Measurements from ENCODE around the gene PPIE. TPM values are rescaled to one million over a fixed set of nuclear protein-coding genes. Genes with fewer than 3 reads are reported as not detected.

The PPIE gene
- total and polyA plus RNA-seq, 10 donors, result 32.1 to 53.2 (median 41.1) TPM

- Histone ChIP-seq H3K27ac (no peak overlapping the region), H3K9me3 (no peaks in the 10 kb centered on the region), H3K4me3 (no peak overlapping the region), H3K36me3 (peaks cover 0 to 96% (median 68%) of the 10 kb centered on the region in 6 donors), H3K27me3 (replicated peaks in 1 of 7) (no peaks in the 10 kb centered on the region), H3K4me1 (no peaks in the 10 kb centered on the region)
- WGBS, 5 donors, result 95 to 99% (median 96%) methylated on average over 15 to 16 of the region's 16 CpGs
- intact Hi-C loops (cut with DNase I; ENCODE audit: low total_unique reads), result no loop called here
- DNase-seq, result no peak
- TF ChIP-seq POLR2A (IDR thresholded peaks at IDR 0.05), result no peak
- TF ChIP-seq CTCF (IDR thresholded peaks at IDR 0.05 in 8 of 11, conservative IDR thresholded peaks at IDR 0.05 in 3 of 11), result no peak
Measured at GRCh38 chr1:39758556-39759435, 20.1 kb downstream of the PPIE start.

DNA sequence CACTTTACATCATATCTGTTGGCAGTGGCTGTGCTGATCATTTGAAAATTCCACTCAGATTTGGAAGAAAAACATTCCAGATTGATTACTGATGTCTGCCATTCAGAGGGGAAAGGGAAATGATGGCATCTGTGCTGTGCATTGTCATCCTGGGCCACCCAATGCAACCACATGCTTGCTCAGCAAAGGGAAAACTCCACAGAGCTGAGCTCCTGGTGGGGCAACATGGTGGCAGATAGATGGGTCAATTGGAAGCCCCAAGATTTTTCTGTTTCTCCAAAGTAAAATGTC, 20.7 kb downstream of the PPIE start:
- Histone ChIP-seq H3K36me3 (peaks cover 0 to 92% (median 62%) of the 10 kb centered on the region in 6 donors), H3K9me3 (no peaks in the 10 kb centered on the region), H3K4me3 (no peak overlapping the region), H3K27ac (no peak overlapping the region), H3K27me3 (replicated peaks in 1 of 7) (no peaks in the 10 kb centered on the region), H3K4me1 (no peaks in the 10 kb centered on the region)
- intact Hi-C loops (cut with DNase I; ENCODE audit: low total_unique reads), result no loop called here
- no peak for DNase-seq
- TF ChIP-seq CTCF (IDR thresholded peaks at IDR 0.05 in 8 of 11, conservative IDR thresholded peaks at IDR 0.05 in 3 of 11) (no peak), POLR2AphosphoS5 (IDR thresholded peaks at IDR 0.05) (no peak), POLR2A (IDR thresholded peaks at IDR 0.05) (no peak)

GRCh38 chr1:39760074-39761008, 21.7 kb downstream of the PPIE start:
- DNase-seq, result no peak
- Histone ChIP-seq H3K27me3 (replicated peaks in 1 of 7) (no peaks in the 10 kb centered on the region), H3K4me1 (no peaks in the 10 kb centered on the region), H3K4me3 (no peak overlapping the region), H3K9me3 (no peaks in the 10 kb centered on the region), H3K27ac (no peak overlapping the region), H3K36me3 (peaks cover 0 to 83% (median 53%) of the 10 kb centered on the region in 6 donors)
- WGBS, 5 donors, result 95 to 97% (median 96%) methylated on average over 8 to 16 of the region's 16 CpGs
- TF ChIP-seq CTCF (IDR thresholded peaks at IDR 0.05 in 8 of 11, conservative IDR thresholded peaks at IDR 0.05 in 3 of 11) (no peak), POLR2AphosphoS5 (IDR thresholded peaks at IDR 0.05) (peak in 1 of 3 donors; percentile 28)
- intact Hi-C loops (cut with DNase I; ENCODE audit: low total_unique reads), result no loop called here

GRCh38 chr1:39761016-39761415, 22.3 kb downstream of the PPIE start:
- Histone ChIP-seq H3K4me1 (no peaks in the 10 kb centered on the region), H3K27me3 (replicated peaks in 1 of 7) (no peaks in the 10 kb centered on the region), H3K4me3 (no peak overlapping the region), H3K9me3 (no peaks in the 10 kb centered on the region), H3K36me3 (peaks cover 0 to 76% (median 46%) of the 10 kb centered on the region in 6 donors), H3K27ac (no peak overlapping the region)
- intact Hi-C loops (cut with DNase I; ENCODE audit: low total_unique reads), result no loop called here
- WGBS, 5 donors, result 80 to 89% (median 87%) methylated on average over 9 of the region's 9 CpGs
- TF ChIP-seq POLR2A (IDR thresholded peaks at IDR 0.05), result no peak
- no peak for TF ChIP-seq CTCF (IDR thresholded peaks at IDR 0.05 in 8 of 11, conservative IDR thresholded peaks at IDR 0.05 in 3 of 11)
- TF ChIP-seq POLR2AphosphoS5 (IDR thresholded peaks at IDR 0.05), result no peak
- DNase-seq, result no peak

Data from spleen (tissue), 11 donors.